GM20000 (cell line): ENCODE results near the gene ST3GAL3.

Experiments
- DNase-seq: peaks from one replicate; pipeline ENCODE4 v3.0.0; 2012; ENCODE audit warnings: low spot score
- CTCF ChIP-seq: IDR thresholded peaks from 2 replicates; pipeline ENCODE4 v1.5.1; 2012; ENCODE audit warnings: mild to moderate bottlenecking, control low read depth; ENCODE audit errors: extremely low read depth, missing control alignments

Gene ST3GAL3

GRCh38 chr1:43872280-43872679, 164.9 kb downstream of the ST3GAL3 start:
- TF ChIP-seq CTCF, result no peak
- DNase-seq, result no peak

GRCh38 chr1:43873851-43874250, 166.5 kb downstream of the ST3GAL3 start:
- DNase-seq, result no peak
- TF ChIP-seq CTCF, result no peak

GRCh38 chr1:43874716-43875115, 167.4 kb downstream of the ST3GAL3 start:
- DNase-seq, result no peak
- no peak for TF ChIP-seq CTCF

- TF ChIP-seq CTCF, result no peak
- DNase-seq, result no peak
These were observed 168.0 kb downstream of the ST3GAL3 start for GRCh38 chr1:43875331-43875730.

- no peak for DNase-seq
- TF ChIP-seq CTCF, result no peak
These were observed 169.8 kb downstream of the ST3GAL3 start for GRCh38 chr1:43877101-43877500.

- no peak for DNase-seq
- TF ChIP-seq CTCF, result no peak
These were observed 171.1 kb downstream of the ST3GAL3 start for GRCh38 chr1:43878440-43878839.

GRCh38 chr1:43878854-43879253, 171.5 kb downstream of the ST3GAL3 start:
- TF ChIP-seq CTCF, result no peak
- DNase-seq, result no peak
